Inflammatory macrophage treated with lipopolysaccharide for 1 hour (primary cell): Measurements from ENCODE around the gene RNF157.
A peak's percentile ranks its signal among the peaks of the same experiment; 100 is the strongest.

Source experiments
- DNase-seq, 2 donors: peaks; one replicate each; pipeline ENCODE4 v3.0.0-alpha.2; 2020 to 2022

RNF157 gene

GRCh38 chr17:76240461-76241203 is at the start of gene RNF157:
RNF157 (minus strand) TSS chr17:76240493; CDS start chr17:76240240, 253 bp downstream.
- DNase-seq = peak; percentile 21 to 48

- DNase-seq = no peak
These were observed 41.5 kb upstream of the RNF157 start for GRCh38 chr17:76281573-76282371.

- DNase-seq = no peak
These were observed 40.4 kb upstream of the RNF157 start for GRCh38 chr17:76280650-76281049.

GRCh38 chr17:76279742-76280287 is 39.5 kb upstream of the RNF157 start:
- no peak for DNase-seq

- peak; percentile 57 to 96 for DNase-seq
These were observed 38.9 kb upstream of the RNF157 start for GRCh38 chr17:76278952-76279741.

- DNase-seq = no peak
These were observed 38.1 kb upstream of the RNF157 start for GRCh38 chr17:76278268-76278908.

- no peak for DNase-seq
These were observed 37.3 kb upstream of the RNF157 start for GRCh38 chr17:76277300-76278267.

GRCh38 chr17:76276461-76277299 is 36.4 kb upstream of the RNF157 start:
- no peak for DNase-seq

- DNase-seq = no peak
These were observed 35.8 kb upstream of the RNF157 start for GRCh38 chr17:76276069-76276431.

GRCh38 chr17:76275382-76276068 is 35.2 kb upstream of the RNF157 start:
- no peak for DNase-seq

- DNase-seq = no peak
These were observed 34.0 kb upstream of the RNF157 start for GRCh38 chr17:76274112-76274956.

GRCh38 chr17:76273445-76274111 is 33.3 kb upstream of the RNF157 start:
- no peak for DNase-seq

- DNase-seq = peak; percentile 87
These were observed 32.5 kb upstream of the RNF157 start for GRCh38 chr17:76272541-76273444.

- peak; percentile 67 to 78 for DNase-seq
These were observed 31.6 kb upstream of the RNF157 start for GRCh38 chr17:76271669-76272540.

GRCh38 chr17:76270770-76271668 is 30.7 kb upstream of the RNF157 start:
- DNase-seq = no peak
